DMS79 treated with DMSO at 0.1 percent for 48 hours (cell line): Measurements from ENCODE around the gene DESI1.
"Not testable (repeated sequence)": the region's sequence is repeated elsewhere in the genome, so short reads cannot be mapped to it uniquely, and the experiment has no call there.

Source experiments
- DNase-seq: peaks from one replicate; lab custom pipeline; 2025; lab: John Stamatoyannopoulos, UW

The DESI1 gene

GRCh38 chr22:41634610-41635009, 13.8 kb upstream of the DESI1 start:
- not testable (repeated sequence) for DNase-seq

GRCh38 chr22:41631615-41632014, 10.8 kb upstream of the DESI1 start:
- not testable (repeated sequence) for DNase-seq

GRCh38 chr22:41631115-41631514, 10.3 kb upstream of the DESI1 start:
- DNase-seq, result not testable (repeated sequence)

- DNase-seq, result no peak
Measured at GRCh38 chr22:41625577-41625976, 4.7 kb upstream of the DESI1 start.

GRCh38 chr22:41621911-41622179, 1.0 kb upstream of the DESI1 start:
- no peak for DNase-seq

GRCh38 chr22:41621099-41621910, 462 bp upstream of the DESI1 start, which contains the start of gene XRCC6:
TSS of gene XRCC6 (plus strand) at chr22:41621295. CDS start at chr22:41622005, 710 bp downstream.
- peak; percentile 89 for DNase-seq

GRCh38 chr22:41619979-41620588, 759 bp downstream of the DESI1 start:
- no peak for DNase-seq

- DNase-seq, result no peak
Measured at GRCh38 chr22:41613456-41613855, 7.4 kb downstream of the DESI1 start.

GRCh38 chr22:41612603-41613306, 8.1 kb downstream of the DESI1 start:
- DNase-seq, result no peak

GRCh38 chr22:41608386-41608785, 12.5 kb downstream of the DESI1 start:
- DNase-seq, result no peak

- DNase-seq, result no peak
Measured at GRCh38 chr22:41603873-41604332, 16.9 kb downstream of the DESI1 start.

- DNase-seq, result no peak
Measured at GRCh38 chr22:41600976-41601375, 19.9 kb downstream of the DESI1 start.

GRCh38 chr22:41598891-41599635, 21.8 kb downstream of the DESI1 start:
- no peak for DNase-seq

GRCh38 chr22:41598081-41598480, 22.8 kb downstream of the DESI1 start:
- DNase-seq, result no peak

GRCh38 chr22:41597635-41597953, 23.2 kb downstream of the DESI1 start:
- DNase-seq, result no peak

GRCh38 chr22:41596776-41597634, 23.8 kb downstream of the DESI1 start:
- DNase-seq, result peak; percentile 8

GRCh38 chr22:41595703-41596102, 25.1 kb downstream of the DESI1 start:
- DNase-seq, result no peak

- not testable (repeated sequence) for DNase-seq
Measured at GRCh38 chr22:41593336-41593960, 27.4 kb downstream of the DESI1 start.

GRCh38 chr22:41589391-41590241, 31.2 kb downstream of the DESI1 start, which contains the start of gene PMM1:
TSS of gene PMM1 (minus strand) at chr22:41589840. CDS start at chr22:41589805, 35 bp downstream.
- peak; percentile 91 for DNase-seq

GRCh38 chr22:41587347-41587723, 33.5 kb downstream of the DESI1 start:
- DNase-seq, result no peak
